OCI-LY1 (cell line): ENCODE measurements around the gene RAB11A.

Source experiments
- H2AFZ ChIP-seq: fragments of 200-600 bp; sonication (generic), shearing (Covaris generic); 2 replicates; pipeline ENCODE4 v1.6.0; 2014; ENCODE audit warnings: antibody characterized with exemption, mild to moderate bottlenecking, low read length
- H3F3A ChIP-seq: fragments of 200-600 bp; sonication (generic), shearing (Covaris generic); 2 replicates; pipeline ENCODE4 v1.6.0; 2014; ENCODE audit warnings: mild to moderate bottlenecking, antibody characterized with exemption, low read length, moderate library complexity; ENCODE audit not compliant: insufficient read depth
- H3K27ac ChIP-seq: fragments of 200-600 bp; sonication (generic); 2 replicates; pipeline ENCODE4 v1.5.1; 2014; ENCODE audit warnings: low read length, mixed run types, mild to moderate bottlenecking, low read depth; ENCODE audit not compliant: poor library complexity, severe bottlenecking
- H3K27me3 ChIP-seq: fragments of 200-600 bp; sonication (generic); 2 replicates; pipeline ENCODE4 v1.6.0; 2014; ENCODE audit warnings: antibody characterized with exemption, mild to moderate bottlenecking, low read length, moderate library complexity; ENCODE audit not compliant: insufficient read depth
- H3K36me3 ChIP-seq: fragments of 200-600 bp; sonication (generic); 2 replicates; pipeline ENCODE4 v1.6.1; 2014; ENCODE audit warnings: mild to moderate bottlenecking, antibody characterized with exemption, low read length, moderate library complexity, mixed read lengths; ENCODE audit not compliant: insufficient read depth
- H3K4me1 ChIP-seq: fragments of 200-600 bp; sonication (generic); 2 replicates; pipeline ENCODE4 v1.5.1; 2014; ENCODE audit warnings: mild to moderate bottlenecking, low read length, moderate library complexity; ENCODE audit not compliant: insufficient read depth, severe bottlenecking
- H3K4me2 ChIP-seq: fragments of 200-600 bp; sonication (generic), shearing (Covaris generic); 2 replicates; pipeline ENCODE4 v1.6.1; 2014; ENCODE audit warnings: low read length
- H3K4me3 ChIP-seq: fragments of 200-600 bp; sonication (generic); 2 replicates; pipeline ENCODE4 v1.5.1; 2014; ENCODE audit warnings: low read length, low read depth, mild to moderate bottlenecking, mixed read lengths; ENCODE audit not compliant: poor library complexity, severe bottlenecking
- H3K79me2 ChIP-seq: fragments of 200-600 bp; shearing (Covaris generic); 2 replicates; pipeline ENCODE4 v1.6.1; 2016; ENCODE audit warnings: mixed run types, low read length, mixed read lengths; ENCODE audit not compliant: insufficient read depth
- H3K9ac ChIP-seq: fragments of 200-600 bp; sonication (generic), shearing (Covaris generic); 2 replicates; pipeline ENCODE4 v1.6.1; 2014; ENCODE audit warnings: mild to moderate bottlenecking, low read length, mixed read lengths
- H3K9me2 ChIP-seq: fragments of 200-600 bp; sonication (generic), shearing (Covaris generic); 2 replicates; pipeline ENCODE4 v1.6.1; 2014; ENCODE audit warnings: low read depth, mild to moderate bottlenecking, low read length, mixed read lengths
- H3K9me3 ChIP-seq: fragments of 200-600 bp; shearing (Covaris generic); 2 replicates; pipeline ENCODE4 v1.6.1; 2014; ENCODE audit warnings: low read length, mixed read lengths
- H4K20me1 ChIP-seq: fragments of 200-600 bp; sonication (generic), shearing (Covaris generic); 2 replicates; pipeline ENCODE4 v1.6.0; 2016; ENCODE audit warnings: mild to moderate bottlenecking, low read length; ENCODE audit not compliant: insufficient read depth
- CTCF ChIP-seq: fragments of 200-600 bp; sonication (generic), shearing (Covaris generic); IDR thresholded peaks from 2 replicates; pipeline ENCODE4 v1.5.1; 2017; ENCODE audit warnings: mild to moderate bottlenecking, antibody characterized with exemption, low read length, moderate library complexity, mixed read lengths
- EZH2 ChIP-seq: fragments of 200-600 bp; sonication (generic), shearing (Covaris generic); IDR thresholded peaks from 2 replicates; pipeline ENCODE4 v1.8.0; 2017; ENCODE audit warnings: borderline replicate concordance, mixed run types, mild to moderate bottlenecking, antibody characterized with exemption, low read length, moderate library complexity, mixed read lengths

The RAB11A gene

GRCh38 chr15:65912235-65912634 lies 42.9 kb downstream of the RAB11A start:
- no peaks in the 10 kb centered on the region for H3K79me2 ChIP-seq
- peaks cover 56% of the 10 kb centered on the region for H3K36me3 ChIP-seq
- H3K9me2 ChIP-seq = no peaks in the 10 kb centered on the region
- peaks cover 28% of the 10 kb centered on the region for H3K4me1 ChIP-seq
- TF ChIP-seq CTCF = no peak
- no peak for TF ChIP-seq EZH2
- H3F3A ChIP-seq = no peaks in the 10 kb centered on the region
- no peak overlapping the region for H3K27ac ChIP-seq
- H4K20me1 ChIP-seq = no peaks in the 10 kb centered on the region
- H3K4me2 ChIP-seq = no peak overlapping the region
- no peak overlapping the region for H2AFZ ChIP-seq
- no peaks in the 10 kb centered on the region for H3K9me3 ChIP-seq
- H3K4me3 ChIP-seq = no peak overlapping the region
- no peaks in the 10 kb centered on the region for H3K27me3 ChIP-seq
- no peak overlapping the region for H3K9ac ChIP-seq

DNA sequence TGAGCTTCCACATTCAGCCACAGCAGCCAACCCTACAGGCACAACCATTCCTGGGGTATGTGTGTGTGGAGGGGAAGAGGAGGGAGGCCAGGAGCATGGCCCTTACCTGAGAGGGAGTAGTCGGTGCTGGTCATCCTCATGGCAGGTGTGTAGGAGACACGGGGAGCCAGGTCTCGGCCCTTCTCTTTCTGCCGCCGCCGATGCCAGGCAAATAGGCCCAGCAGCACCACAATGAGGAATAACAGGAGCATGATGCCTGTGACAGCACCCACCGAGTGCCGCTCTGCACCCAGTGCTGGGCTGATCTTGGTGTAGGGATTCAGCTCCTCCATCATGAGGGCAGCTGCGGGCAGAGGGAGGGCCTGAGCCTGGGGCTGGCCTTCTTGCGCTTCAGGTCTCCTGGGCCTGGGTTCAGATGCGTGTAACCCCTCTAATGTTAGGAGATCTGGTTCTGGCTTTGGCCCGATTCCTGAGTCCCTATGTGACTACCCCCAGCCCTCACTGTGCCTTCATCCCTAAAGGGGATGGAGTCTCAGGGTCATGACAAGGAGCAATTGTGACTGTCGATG lies 44.4 kb downstream of the RAB11A start:
- Histone ChIP-seq H3K79me2 (no peaks in the 10 kb centered on the region), H4K20me1 (no peaks in the 10 kb centered on the region), H3K36me3 (peaks cover 52% of the 10 kb centered on the region), H3K9me2 (no peaks in the 10 kb centered on the region), H3K4me2 (no peak overlapping the region), H2AFZ (no peak overlapping the region), H3K27ac (no peak overlapping the region), H3K9ac (no peak overlapping the region), H3K4me1 (peaks cover 35% of the 10 kb centered on the region), H3F3A (no peaks in the 10 kb centered on the region), H3K4me3 (no peak overlapping the region), H3K9me3 (no peaks in the 10 kb centered on the region), H3K27me3 (no peaks in the 10 kb centered on the region)
- TF ChIP-seq CTCF (no peak), EZH2 (no peak)

- Histone ChIP-seq H3K9me3 (no peaks in the 10 kb centered on the region), H2AFZ (no peak overlapping the region), H3K9me2 (no peaks in the 10 kb centered on the region), H3K79me2 (no peaks in the 10 kb centered on the region), H3K36me3 (peaks cover 53% of the 10 kb centered on the region), H3K4me1 (peaks cover 35% of the 10 kb centered on the region), H3K27me3 (no peaks in the 10 kb centered on the region), H3K4me2 (no peak overlapping the region), H3F3A (no peaks in the 10 kb centered on the region), H3K27ac (peak overlapping the region; percentile 76), H3K9ac (no peak overlapping the region; the same call in 1 of the 2 replicates), H4K20me1 (no peaks in the 10 kb centered on the region), H3K4me3 (no peak overlapping the region)
- TF ChIP-seq CTCF (no peak), EZH2 (no peak)
These were observed 45.1 kb downstream of the RAB11A start for GRCh38 chr15:65914386-65914785.
